ENCODE results near the gene PAGR1.
A peak's percentile ranks its signal among the peaks of the same experiment; 100 is the strongest.

GRCh38 chr16:29790183-29790948 lies 25.6 kb upstream of the PAGR1 start, which contains the start of gene KIF22:
- TF ChIP-seq POLR2AphosphoS5 (IDR thresholded peaks at IDR 0.05; ENCODE audit: low read depth, low read length) (peak; percentile 80), TAF1 (IDR thresholded peaks at IDR 0.05; ENCODE audit: borderline replicate concordance, low read depth, low read length) (peak; percentile 55; the same call in 1 of the 2 replicates), POLR2A (IDR thresholded peaks at IDR 0.05; ENCODE audit: low read depth, low read length) (peak; percentile 89)

Measured in GM12892 (cell line).